DND-41 (cell line): Measurements from ENCODE around the gene ME3.

Experiments
- ATAC-seq: fragments of 200-7000 bp; cut with Tn5 transposase; 3 replicates; pipeline ENCODE4 v1.9.1; 2021; ENCODE audit warnings: low read depth; ENCODE audit not compliant: insufficient read depth
- DNase-seq: peaks from one replicate; pipeline ENCODE4 v3.0.0-alpha.2; 2020
- H2AFZ ChIP-seq: 2 replicates; pipeline ENCODE4 v1.6.0; 2012; ENCODE audit warnings: low read depth, low read length
- H3K27ac ChIP-seq: 2 replicates; pipeline ENCODE4 v1.5.1; 2012; ENCODE audit warnings: low read length, inconsistent platforms
- H3K27me3 ChIP-seq: fragments of 200-600 bp; sonication (generic); 2 replicates; pipeline ENCODE4 v1.6.0; 2012; ENCODE audit warnings: low read length, mild to moderate bottlenecking, inconsistent platforms; ENCODE audit not compliant: insufficient read depth, poor library complexity
- H3K36me3 ChIP-seq: 2 replicates; pipeline ENCODE4 v1.5.1; 2012; ENCODE audit warnings: low read length, inconsistent platforms; ENCODE audit not compliant: insufficient read depth
- H3K4me1 ChIP-seq: 2 replicates; pipeline ENCODE4 v1.5.1; 2012; ENCODE audit warnings: mild to moderate bottlenecking, low read length; ENCODE audit not compliant: insufficient read depth
- H3K4me2 ChIP-seq: 2 replicates; pipeline ENCODE4 v1.6.0; 2012; ENCODE audit warnings: mild to moderate bottlenecking, moderate library complexity, low read length, inconsistent platforms; ENCODE audit not compliant: insufficient read depth
- H3K4me3 ChIP-seq, 2 experiments: fragments of 200-600 bp in 1 of 2; shearing (Covaris generic) in 1 of 2; 2 replicates each; pipeline ENCODE4 v1.5.1; 2012 to 2016; ENCODE audit warnings: inconsistent platforms in 2 of 2, low read length in 2 of 2, mild to moderate bottlenecking in 2 of 2, low read depth in 1 of 2, moderate library complexity in 1 of 2
- H3K79me2 ChIP-seq: 2 replicates; pipeline ENCODE4 v1.6.0; 2012; ENCODE audit warnings: low read length, inconsistent platforms; ENCODE audit not compliant: insufficient read depth
- H3K9ac ChIP-seq: 2 replicates; pipeline ENCODE4 v1.6.0; 2012; ENCODE audit warnings: low read depth, mild to moderate bottlenecking, inconsistent platforms, low read length, moderate library complexity
- H3K9me3 ChIP-seq: 2 replicates; pipeline ENCODE4 v1.5.1; 2012; ENCODE audit warnings: low read length, moderate library complexity, mild to moderate bottlenecking, inconsistent platforms; ENCODE audit not compliant: insufficient read depth, severe bottlenecking
- H4K20me1 ChIP-seq: 2 replicates; pipeline ENCODE4 v1.6.0; 2012; ENCODE audit warnings: low read length; ENCODE audit not compliant: insufficient read depth
- CTCF ChIP-seq: IDR thresholded peaks from 2 replicates; pipeline ENCODE4 v1.5.1; 2012; ENCODE audit warnings: borderline replicate concordance, low read length, moderate library complexity, mild to moderate bottlenecking; ENCODE audit not compliant: poor library complexity, severe bottlenecking; ENCODE audit errors: extremely low read depth
- EZH2 ChIP-seq: IDR thresholded peaks from 3 replicates; pipeline ENCODE4 v1.6.1; 2012; ENCODE audit warnings: borderline replicate concordance, low read depth, mild to moderate bottlenecking, moderate library complexity, low read length, inconsistent platforms; ENCODE audit not compliant: severe bottlenecking

The ME3 gene

GRCh38 chr11:86586307-86586706, 86.1 kb downstream of the ME3 start:
- no peaks in the 10 kb centered on the region for H3K36me3 ChIP-seq
- H3K4me1 ChIP-seq: no peaks in the 10 kb centered on the region
- H3K4me2 ChIP-seq: no peak overlapping the region
- no peak overlapping the region for H2AFZ ChIP-seq
- H4K20me1 ChIP-seq: no peaks in the 10 kb centered on the region
- H3K27ac ChIP-seq: no peak overlapping the region
- no peak overlapping the region for H3K9ac ChIP-seq
- no peak overlapping the region for H3K4me3 ChIP-seq
- DNase-seq (no peak), ATAC-seq (no peak)
- TF ChIP-seq CTCF (no peak), EZH2 (no peak)
- no peaks in the 10 kb centered on the region for H3K9me3 ChIP-seq
- H3K27me3 ChIP-seq: no peaks in the 10 kb centered on the region
- no peaks in the 10 kb centered on the region for H3K79me2 ChIP-seq

- no peaks in the 10 kb centered on the region for H4K20me1 ChIP-seq
- no peak overlapping the region for H3K4me2 ChIP-seq
- H3K27ac ChIP-seq: no peak overlapping the region
- no peak overlapping the region for H3K4me3 ChIP-seq
- H3K9me3 ChIP-seq: no peaks in the 10 kb centered on the region
- H3K27me3 ChIP-seq: no peaks in the 10 kb centered on the region
- H3K79me2 ChIP-seq: no peaks in the 10 kb centered on the region
- TF ChIP-seq CTCF (no peak), EZH2 (no peak)
- H3K9ac ChIP-seq: no peak overlapping the region
- no peak for DNase-seq
- H3K36me3 ChIP-seq: no peaks in the 10 kb centered on the region
- ATAC-seq: no peak
- no peaks in the 10 kb centered on the region for H3K4me1 ChIP-seq
- no peak overlapping the region for H2AFZ ChIP-seq
Observed at GRCh38 chr11:86582898-86583297, 89.5 kb downstream of the ME3 start.

GRCh38 chr11:86580535-86580934, 91.9 kb downstream of the ME3 start:
- Histone ChIP-seq H3K4me3 (no peak overlapping the region), H3K9me3 (no peaks in the 10 kb centered on the region), H4K20me1 (no peaks in the 10 kb centered on the region), H3K9ac (no peak overlapping the region), H3K27me3 (no peaks in the 10 kb centered on the region), H3K36me3 (no peaks in the 10 kb centered on the region), H3K4me1 (no peaks in the 10 kb centered on the region), H2AFZ (no peak overlapping the region), H3K27ac (no peak overlapping the region), H3K4me2 (no peak overlapping the region), H3K79me2 (no peaks in the 10 kb centered on the region)
- TF ChIP-seq CTCF (no peak), EZH2 (no peak)
- DNase-seq (no peak), ATAC-seq (no peak)

- Histone ChIP-seq H3K27ac (no peak overlapping the region), H3K36me3 (no peaks in the 10 kb centered on the region), H4K20me1 (no peaks in the 10 kb centered on the region), H3K79me2 (no peaks in the 10 kb centered on the region), H3K27me3 (no peaks in the 10 kb centered on the region), H3K9ac (no peak overlapping the region), H2AFZ (no peak overlapping the region), H3K4me3 (no peak overlapping the region), H3K4me1 (no peaks in the 10 kb centered on the region), H3K4me2 (no peak overlapping the region), H3K9me3 (no peaks in the 10 kb centered on the region)
- no peak for ATAC-seq
- TF ChIP-seq EZH2 (no peak), CTCF (no peak)
- DNase-seq: no peak
Observed at GRCh38 chr11:86579406-86579731, 93.0 kb downstream of the ME3 start.
